ELR (cell line): Measurements from ENCODE around the gene EHHADH.

Experiments used
- DNase-seq: peaks from one replicate; pipeline ENCODE4 v3.0.0-alpha.2; 2015; ENCODE audit warnings: low read depth

Gene EHHADH

DNA sequence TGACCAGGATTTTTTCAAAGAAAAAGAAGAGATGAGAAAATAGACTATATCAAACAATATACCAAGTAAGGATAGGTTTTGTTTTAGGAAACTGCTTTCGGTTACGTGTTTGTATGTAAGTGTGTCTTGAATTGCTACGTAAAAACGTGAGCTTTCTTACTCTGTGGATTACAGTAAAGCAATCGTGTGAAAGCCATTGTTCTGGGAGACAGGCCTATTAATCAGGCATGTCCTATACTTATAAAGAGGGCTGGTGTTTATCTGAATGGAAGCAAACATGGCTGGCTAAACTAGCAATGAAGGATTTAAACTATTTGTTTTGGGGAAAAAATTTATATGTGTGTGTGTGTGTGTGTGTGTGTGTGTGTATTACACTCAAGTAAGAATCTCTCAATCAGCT lies 2.6 kb downstream of the EHHADH start:
- DNase-seq: no peak

DNA sequence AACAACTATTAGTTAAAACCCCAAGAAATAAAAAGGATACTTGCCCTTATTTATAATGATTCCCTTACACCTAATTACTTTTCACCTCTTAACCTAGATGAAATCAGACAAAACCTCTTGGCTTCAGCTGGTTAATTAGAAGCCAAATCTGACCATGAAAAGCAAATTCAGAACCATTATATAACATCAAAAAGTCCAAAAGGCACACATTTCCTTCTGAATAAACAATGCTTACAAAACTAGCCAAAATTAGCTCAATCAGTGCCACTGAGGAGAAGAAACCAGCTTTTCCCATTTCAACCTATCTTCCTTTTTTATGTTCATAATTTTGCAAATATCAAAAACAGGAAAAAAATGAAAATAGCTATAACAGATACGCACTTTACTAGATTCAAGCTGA lies 3.2 kb downstream of the EHHADH start:
- DNase-seq: no peak

DNA sequence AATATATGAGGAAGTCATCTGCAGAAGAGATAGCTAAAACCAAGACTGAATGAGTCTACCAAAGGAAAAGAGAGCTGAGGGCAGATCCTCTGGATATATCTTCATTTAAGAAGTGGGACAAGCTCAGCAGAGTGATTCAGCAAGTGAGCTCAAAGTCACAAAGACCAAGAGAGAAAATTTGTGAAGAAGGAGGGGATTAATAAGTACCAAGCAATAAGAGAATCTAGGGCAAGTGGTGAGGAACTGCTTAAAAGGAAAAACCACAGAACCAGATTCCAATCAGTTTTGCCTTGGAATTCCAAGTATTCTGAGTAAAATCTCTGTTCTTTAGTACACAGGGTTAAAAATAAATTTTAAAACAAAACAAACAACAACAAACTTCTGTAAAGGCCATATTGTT lies 3.6 kb downstream of the EHHADH start:
- no peak for DNase-seq

DNA sequence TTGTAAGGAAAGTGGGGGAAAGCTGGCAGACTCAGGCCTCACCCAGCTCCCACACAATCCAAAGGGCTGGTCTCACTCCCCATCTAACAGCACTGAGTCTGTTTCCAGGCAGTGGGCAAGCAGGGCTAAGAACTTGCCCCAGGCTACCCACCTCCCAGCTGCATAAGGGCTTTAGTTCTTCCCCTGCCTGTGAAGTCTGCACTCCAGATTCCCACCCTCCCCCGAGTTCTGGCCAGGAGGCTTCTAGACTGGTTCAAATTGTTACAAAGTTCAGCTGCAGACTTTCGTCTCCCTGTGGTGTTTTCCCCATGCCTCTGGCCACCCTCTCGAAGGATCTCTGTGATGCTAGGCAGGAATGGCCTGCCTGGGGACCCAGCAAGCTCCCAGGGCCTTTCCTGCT lies 11.2 kb downstream of the EHHADH start:
- DNase-seq: no peak

DNA sequence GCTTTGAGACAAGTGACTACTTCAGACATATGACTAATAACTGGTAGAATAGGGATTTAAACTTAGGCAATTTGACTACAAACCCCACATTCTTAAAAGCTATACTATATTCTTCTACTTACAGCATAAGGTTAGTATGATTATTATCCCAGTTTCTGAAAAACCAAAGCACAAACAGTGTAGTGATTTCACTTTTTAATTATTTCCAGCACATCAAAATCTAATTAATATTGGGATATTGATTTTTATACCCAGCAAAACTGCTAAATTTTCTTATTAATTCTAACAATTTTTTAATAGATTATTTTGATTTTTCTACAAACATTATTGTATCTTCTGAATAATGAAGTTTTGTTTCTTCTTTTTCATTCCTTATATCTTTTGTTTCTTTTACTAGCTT lies 16.9 kb downstream of the EHHADH start:
- DNase-seq: no peak

DNA sequence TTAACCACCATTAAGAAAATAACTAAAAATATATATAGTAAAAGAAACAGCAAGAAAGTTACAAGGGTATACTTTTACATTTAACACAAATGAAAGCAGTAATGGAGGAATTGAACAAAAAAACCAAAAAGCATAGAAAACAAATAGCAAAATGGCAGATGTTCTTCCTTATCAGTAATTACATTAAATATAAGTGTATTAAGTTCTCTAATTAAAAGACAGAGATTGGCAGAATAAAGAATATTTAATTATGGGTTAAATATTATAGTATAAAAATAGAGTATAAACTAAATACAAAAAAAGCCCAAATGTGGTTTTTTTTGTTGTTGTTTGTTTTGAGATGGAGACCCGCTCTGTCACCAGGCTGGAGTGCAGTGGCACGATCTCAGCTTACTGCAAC lies 20.5 kb downstream of the EHHADH start:
- DNase-seq: no peak

DNA sequence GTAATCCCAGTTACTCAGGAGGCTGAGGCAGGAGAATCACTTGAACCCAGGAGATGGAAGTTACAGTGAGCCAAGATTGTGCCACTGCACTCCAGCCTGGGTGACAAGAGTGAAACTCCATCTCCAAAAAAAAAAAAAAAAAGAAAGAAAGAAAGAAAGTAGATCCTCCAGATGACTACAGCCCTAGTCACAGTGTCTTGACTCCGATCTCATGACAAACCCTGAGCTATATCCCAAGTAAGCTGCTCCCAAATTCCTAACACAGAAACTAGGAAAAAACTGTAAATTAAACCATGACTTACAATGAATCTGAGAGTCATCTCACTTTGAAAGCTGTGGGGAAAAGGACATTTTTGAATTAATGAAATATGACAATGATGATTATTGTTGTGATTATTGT lies 27.3 kb downstream of the EHHADH start:
- DNase-seq: peak; percentile 47

DNA sequence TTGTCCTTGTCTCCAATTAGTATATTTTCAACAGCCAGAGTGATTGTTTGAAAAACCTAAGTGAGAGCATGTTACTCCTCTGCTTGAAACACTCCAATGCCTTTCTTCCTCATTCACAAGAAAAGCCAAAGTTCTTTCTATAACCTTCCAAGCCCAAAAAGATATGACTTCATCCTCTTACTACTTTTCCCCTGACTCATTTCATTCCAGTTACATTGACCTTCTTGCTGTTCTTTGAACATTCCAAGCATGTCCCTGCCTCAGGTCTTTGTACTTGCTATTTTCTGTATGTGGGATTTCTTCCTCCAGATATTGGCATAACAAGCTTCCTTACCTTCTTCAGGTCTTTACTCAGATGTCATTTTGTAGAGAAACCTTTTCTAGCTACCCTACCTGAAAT lies 28.3 kb downstream of the EHHADH start:
- peak; percentile 66 for DNase-seq

DNA sequence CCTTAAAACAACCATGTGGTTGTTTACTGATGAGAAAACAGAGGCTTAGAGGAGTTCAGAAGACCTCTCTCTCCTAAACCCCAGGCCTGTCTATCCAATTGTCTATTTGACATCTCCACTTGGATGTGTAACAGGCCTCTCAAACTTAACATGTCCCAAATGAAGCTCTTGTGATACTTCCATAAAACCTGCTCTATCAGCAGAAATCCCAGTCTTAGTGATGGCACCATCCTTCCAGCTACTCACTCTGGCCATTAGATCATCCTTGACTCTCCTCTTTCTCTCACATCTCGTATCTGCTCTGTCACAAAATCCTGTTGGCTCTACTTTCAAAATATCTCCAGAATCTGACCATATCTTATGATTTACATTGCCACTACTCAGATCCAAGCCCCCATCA lies 28.8 kb downstream of the EHHADH start:
- no peak for DNase-seq

DNA sequence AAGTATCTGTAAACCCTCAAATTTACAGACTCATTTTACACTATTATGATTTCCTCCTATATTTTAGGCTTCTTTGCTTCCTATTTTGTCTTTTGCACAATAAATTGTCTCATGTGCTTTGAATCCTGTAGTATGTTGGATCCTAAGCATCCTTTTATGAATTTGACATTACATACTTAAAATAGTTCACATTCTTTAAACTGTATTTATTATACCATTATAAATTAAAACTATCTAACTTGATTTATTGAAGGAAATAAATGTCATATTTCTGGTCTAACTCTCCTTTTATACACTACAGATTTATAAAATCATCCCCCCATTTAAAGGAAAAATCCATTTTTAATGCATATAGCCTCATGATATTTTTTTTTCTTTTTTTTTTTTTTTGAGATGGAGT lies 32.6 kb downstream of the EHHADH start:
- no peak for DNase-seq

DNA sequence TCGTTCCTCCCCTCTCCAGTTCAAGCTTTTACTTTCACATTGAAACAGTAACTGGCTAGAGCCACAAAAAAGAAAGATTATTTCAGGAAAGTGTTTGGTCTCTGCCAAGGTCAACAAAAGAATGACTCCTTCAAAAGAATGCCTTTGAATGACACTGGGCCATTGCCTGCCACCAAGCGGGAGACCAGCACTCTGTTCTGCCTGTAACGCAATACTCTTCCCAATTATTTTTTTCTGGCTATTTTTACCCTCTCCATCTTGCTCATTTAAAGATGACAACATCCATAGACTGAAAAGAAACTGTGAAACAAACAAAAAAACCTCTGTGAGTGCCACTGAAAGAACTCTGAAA lies 37.3 kb downstream of the EHHADH start:
- DNase-seq: no peak

DNA sequence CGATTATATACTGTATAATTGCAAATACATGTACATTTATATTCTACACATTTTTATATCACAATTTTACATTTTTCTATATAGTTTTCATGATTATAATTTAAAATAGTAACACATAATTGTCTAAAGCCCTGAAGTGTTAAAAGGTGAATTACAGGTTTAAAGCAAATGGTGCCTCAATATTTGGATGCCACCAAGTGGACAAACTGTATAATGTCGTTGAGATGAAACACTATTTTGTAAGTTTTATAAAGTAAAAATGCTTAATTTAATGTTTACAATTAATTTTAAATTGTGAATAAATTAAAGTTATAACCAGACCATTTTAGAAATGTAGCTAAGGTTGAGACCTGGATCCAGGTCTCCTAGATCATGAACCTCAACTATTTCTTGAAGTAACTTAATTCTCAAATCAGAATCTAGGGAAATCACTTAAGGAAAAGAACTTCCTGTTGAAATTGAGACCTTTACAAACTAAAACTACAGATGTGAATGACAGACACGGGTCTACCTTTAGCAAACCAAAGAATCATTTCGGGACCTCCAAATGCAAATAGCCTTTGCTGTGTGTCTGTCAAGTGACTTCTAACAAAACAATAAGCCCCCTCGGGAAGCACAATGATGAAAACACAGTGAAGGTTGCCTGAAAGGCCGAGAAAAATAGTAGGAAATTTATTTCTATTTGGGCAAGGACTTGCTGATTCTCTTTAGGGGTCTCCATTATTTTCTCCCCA lies 37.8 kb downstream of the EHHADH start:
- peak; percentile 47 for DNase-seq

DNA sequence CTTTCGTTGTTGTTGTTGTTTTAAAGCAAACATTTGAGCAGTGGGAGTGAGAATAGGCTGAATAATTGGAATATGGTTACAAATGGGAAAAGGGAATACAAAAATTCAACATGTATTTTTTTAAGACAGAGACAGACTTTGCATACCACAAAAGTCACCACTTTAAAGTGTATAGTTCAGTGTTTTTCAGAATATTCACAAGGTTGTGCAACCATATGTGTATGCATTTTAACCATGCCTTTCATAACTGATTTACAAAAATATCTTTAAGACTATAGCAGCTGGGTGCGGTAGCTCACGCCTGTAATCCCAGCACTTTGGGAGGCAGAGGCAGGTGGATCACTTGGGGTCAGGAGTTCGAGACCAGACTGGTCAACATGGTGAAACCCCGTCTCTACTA lies 41.3 kb downstream of the EHHADH start:
- DNase-seq: no peak

DNA sequence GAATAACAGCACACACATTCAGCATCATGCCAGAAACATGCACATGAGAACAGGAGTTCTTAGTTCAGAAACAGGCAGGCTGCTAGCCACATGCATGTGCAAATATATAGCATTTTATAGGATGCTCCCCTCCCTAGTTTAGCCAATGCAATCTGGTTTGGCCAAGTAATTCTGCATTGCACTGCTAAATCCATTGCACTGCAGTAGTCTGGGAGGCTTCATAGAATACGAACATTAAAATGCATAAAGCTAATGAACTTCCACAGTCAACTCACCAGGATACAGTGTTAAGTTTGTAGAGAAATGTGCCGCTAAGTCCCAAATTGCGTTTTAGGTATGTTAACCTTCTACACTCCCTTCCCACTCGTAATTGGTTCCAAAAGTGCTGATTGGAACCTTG lies 41.8 kb downstream of the EHHADH start:
- DNase-seq: no peak

DNA sequence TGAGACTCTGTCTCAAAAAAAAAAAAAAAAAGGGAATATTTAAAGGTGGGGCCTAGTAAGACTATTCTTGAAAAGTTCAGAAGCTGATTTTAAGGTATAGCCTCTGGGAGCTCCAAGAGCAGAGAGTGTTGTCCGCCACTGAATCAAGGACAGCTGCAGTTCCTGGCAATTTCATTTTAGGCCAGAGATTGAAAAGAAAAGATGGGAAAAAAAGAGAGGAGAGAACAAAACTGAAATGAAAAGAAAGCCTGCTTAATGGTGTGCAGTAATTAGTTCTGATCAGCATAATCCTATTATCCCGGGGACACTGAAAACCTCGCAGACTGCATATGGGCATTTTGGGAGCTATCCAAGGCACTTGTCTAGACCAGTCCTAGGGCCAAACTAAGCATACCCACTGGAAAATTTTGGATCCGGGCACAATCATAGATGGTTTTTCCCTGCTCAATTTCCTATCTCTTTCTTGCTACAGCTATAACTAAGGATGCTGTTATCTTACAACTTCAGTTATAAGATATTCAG lies 43.2 kb downstream of the EHHADH start:
- DNase-seq: no peak

DNA sequence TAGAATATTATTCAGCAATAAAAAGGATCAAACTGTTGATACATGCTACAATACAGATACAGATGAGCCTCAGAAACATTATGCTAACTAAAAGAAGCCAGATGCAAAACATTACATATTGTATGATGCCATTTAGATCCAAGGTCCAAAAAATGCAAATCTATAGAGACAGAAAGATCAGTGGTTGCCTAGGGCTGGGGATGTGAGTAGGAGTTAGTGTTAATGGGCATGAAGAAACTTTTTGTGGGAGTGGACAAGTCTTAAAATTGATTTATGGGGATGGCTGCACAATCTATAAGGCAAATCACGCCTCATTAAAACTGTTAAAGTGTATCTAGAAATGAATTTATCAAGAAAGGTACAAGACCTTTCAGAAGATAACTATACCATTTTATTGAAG lies 45.0 kb downstream of the EHHADH start:
- DNase-seq: no peak

DNA sequence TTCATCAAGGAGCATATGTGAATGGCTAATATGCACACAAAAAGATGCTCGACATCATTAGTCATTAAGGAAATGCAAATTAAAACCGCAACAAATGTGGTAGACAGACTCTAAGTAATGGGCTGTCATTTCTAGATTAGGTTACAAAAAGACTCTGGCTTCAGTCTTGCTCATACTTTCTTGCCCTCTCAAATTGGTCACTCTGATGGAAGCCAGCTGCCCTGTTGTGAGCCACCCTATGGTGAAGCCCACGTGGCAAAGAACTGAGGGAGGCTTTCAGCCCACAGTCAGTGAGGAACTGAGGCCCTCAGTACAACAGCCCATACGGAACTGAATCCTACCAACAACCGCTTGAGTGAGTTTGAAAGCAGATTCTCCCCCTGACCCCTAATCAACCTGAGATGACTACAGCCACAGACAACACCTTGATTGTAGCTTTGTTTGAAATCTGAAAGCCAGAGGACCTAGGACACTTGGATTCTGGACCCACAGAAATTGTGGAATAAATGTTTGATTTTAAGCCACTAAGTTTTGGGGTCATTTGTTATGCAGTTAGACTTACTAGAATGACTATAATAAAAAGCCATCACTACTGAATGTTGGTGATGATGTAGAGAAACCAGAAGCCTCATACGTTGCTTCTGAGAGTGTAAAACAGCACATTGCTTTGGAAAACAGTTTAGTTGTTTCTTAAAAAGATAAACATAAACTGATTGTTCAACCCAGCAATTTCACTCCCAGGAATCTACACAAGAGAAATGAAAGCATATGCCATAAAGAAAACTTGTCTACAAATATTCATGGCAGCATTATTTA lies 45.7 kb downstream of the EHHADH start:
- DNase-seq: peak; percentile 79

DNA sequence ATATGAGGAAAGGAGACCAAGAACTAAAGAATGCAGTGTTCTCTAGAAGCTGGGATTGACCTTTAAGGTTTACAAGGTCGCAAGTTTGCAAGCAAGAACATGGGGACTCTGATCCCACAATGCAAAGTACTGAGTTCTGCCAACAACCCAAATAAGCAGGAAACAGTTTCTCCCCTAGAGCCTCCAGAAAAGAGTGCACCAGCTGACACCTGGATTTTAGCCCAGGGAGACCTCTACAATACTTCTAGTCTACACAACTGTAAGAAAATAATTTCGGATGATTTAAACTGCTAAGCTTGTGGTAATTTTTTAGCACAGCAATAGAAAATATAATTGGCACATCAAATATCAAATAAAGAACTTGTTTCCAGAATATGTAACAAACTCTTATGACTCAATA lies 46.4 kb downstream of the EHHADH start:
- no peak for DNase-seq

DNA sequence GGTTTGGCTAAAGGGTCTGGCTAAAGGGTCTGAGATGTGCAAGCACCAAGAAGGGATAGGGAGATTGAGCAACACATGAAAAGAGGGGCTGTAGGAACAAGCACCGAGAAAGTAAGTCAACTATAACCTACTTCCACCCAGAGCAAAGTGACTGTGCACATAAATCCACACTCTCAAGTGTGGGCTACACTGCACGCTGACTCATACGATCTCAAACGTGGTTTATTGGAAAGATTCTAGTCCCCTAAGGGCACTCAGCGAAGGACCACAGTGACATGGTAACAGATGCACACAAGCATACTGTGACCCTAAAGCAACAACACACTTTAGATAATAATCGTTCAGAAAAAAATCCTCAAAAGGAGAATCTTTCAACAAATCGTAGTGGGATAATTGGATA lies 48.0 kb downstream of the EHHADH start:
- DNase-seq: peak; percentile 55

DNA sequence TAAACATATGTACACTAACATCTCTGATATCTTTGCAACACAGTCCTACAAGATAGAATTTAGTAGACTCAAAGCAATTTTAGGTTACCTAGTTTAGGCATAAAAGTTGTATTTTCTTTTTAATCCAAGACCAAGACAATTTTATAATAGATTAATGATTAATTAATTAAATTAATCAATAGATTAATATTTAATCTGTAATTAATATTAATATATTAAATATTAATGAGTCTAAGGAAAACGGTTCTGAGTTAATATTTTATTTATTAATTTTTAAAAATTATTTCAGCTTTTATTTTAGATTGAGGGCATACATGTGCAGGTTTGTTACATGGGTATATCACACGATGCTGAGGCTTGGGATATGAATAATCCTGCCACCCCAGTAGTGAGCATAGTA lies 49.0 kb downstream of the EHHADH start:
- DNase-seq: no peak

DNA sequence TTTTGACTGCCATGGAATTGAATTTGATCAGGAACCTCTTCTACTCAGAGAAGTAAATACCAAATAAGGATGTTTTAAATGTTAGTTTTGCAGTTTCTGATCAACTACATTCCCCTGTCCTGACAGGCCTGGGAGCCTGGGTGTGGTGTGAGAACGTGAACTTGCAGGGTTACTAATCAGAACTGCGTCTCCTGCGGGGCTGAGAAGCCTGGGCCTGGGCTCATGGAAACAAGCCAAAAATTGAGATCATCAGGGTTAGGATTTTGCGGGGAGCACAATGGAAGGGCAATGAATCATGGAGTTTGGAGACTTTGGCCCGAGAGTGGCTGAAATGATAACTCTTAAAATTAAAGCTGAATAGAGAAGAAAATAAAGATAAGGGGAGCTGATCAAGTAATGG lies 53.2 kb downstream of the EHHADH start:
- DNase-seq: peak; percentile 90

DNA sequence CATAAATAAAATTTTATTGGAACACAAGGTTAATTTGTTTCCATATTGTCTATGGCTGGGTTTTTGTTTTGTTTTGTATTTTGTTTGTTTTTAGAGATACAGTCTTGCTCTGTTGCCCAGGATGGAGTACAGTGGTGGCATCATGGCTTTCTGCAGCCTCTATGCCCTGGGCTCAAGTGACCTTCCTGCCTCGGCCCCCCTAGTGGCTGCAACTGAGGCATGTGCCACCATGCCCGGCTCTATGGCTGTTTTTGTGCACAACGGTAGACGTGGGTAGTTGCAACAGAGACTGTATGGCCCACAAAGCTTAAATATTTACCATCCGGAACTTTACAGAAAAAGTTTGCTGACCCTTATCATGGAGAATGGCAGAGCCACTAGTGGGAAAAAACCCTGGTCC lies 54.2 kb downstream of the EHHADH start:
- DNase-seq: no peak

DNA sequence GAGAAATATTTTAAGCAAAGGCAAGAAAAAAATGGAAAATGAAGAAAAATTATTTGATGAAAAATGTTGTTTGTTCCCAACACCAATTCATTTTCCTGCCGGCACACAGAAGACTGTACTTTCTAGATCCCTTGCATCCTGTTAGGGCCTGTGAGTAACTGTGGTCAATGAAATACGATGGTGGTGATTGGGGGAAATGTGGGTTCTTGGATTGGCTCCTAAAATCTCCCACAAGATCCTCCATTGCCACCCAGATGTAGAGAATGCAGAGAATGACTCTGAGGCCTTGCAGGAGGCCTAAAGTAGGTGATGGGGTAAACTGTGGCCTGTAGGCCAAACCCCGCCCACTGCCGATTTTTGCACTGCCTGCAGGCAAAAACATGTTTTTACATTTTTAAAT lies 54.6 kb downstream of the EHHADH start:
- DNase-seq: no peak

DNA sequence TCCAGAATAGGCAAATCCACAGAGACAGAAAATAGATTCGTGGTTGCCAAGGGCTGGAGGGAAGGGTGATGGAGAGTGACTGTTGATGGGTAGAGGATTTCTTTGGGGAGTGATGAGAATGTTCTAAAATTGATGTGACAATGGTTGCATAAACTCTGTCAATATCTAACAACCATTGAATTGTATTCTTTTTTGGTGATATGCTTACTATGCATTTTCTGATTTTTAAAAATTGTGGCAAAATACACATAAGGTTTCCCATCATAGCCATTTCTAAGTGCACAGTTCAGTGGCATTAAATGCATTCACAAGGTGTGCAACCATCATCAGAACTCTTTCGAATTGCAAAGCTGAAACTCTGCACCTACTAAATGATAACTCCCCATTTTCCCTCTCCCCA lies 56.8 kb downstream of the EHHADH start:
- DNase-seq: no peak
